Lung (tissue), 12 donors: ENCODE data around the gene ATG7. TPM values are rescaled to one million over a fixed set of nuclear protein-coding genes. Genes with fewer than 3 reads are reported as not detected.
A peak's percentile ranks its signal among the peaks of the same experiment; 100 is the strongest.

Experiments used
- ATAC-seq: fragments of 200-7000 bp; cut with Tn5 transposase; one replicate; pipeline ENCODE4 v1.9.1; 2020; ENCODE audit warnings: moderate number of reproducible peaks; ENCODE audit not compliant: insufficient read depth, low FRiP score
- DNase-seq, 3 donors: peaks; one replicate each; pipeline ENCODE4 v3.0.0-alpha.2; 2013 to 2017
- H3K27ac ChIP-seq, 2 donors: one replicate each; pipeline ENCODE4 v1.5.1; 2013; ENCODE audit warnings: mild to moderate bottlenecking in 2 of 2, moderate library complexity in 2 of 2, control low read depth in 1 of 2, inconsistent platforms in 1 of 2, low read depth in 1 of 2, low read length in 1 of 2
- H3K27me3 ChIP-seq, 3 donors: one replicate each; pipeline ENCODE4 v1.5.1; 2013; ENCODE audit warnings: low read length in 2 of 3; ENCODE audit not compliant: control insufficient read depth in 3 of 3, insufficient read depth in 3 of 3
- H3K36me3 ChIP-seq, 4 donors: one replicate each; pipeline ENCODE4 v1.5.1; 2013; ENCODE audit warnings: low read length in 4 of 4, mild to moderate bottlenecking in 1 of 4, moderate library complexity in 1 of 4; ENCODE audit not compliant: control insufficient read depth in 4 of 4, insufficient read depth in 4 of 4
- H3K4me1 ChIP-seq, 5 donors: one replicate each; pipeline ENCODE4 v1.5.1; 2013; ENCODE audit warnings: low read length in 5 of 5, mild to moderate bottlenecking in 2 of 5, moderate library complexity in 1 of 5; ENCODE audit not compliant: control insufficient read depth in 5 of 5, insufficient read depth in 5 of 5
- H3K4me3 ChIP-seq: one replicate; pipeline ENCODE4 v1.5.1; 2013; ENCODE audit warnings: mild to moderate bottlenecking, control low read depth, moderate library complexity
- H3K9ac ChIP-seq, 2 donors: one replicate each; pipeline ENCODE4 v1.5.1; 2013; ENCODE audit warnings: low read length in 2 of 2, control low read depth in 1 of 2; ENCODE audit not compliant: insufficient read depth in 1 of 2
- H3K9me3 ChIP-seq, 4 donors: one replicate each; pipeline ENCODE4 v1.5.1; 2013; ENCODE audit warnings: low read length in 3 of 4, mild to moderate bottlenecking in 1 of 4, moderate library complexity in 1 of 4; ENCODE audit not compliant: control insufficient read depth in 4 of 4, insufficient read depth in 3 of 4
- CTCF ChIP-seq: IDR thresholded peaks from 2 replicates; pipeline ENCODE4 v1.5.1; 2012; ENCODE audit warnings: mild to moderate bottlenecking; ENCODE audit errors: control extremely low read depth, extremely low read depth
- WGBS, 2 donors: extraction: QIAGEN DNeasy Blood & Tissue Kit; methylation state at CpG; one replicate each; pipeline ENCODE4 v1.1.7; 2013; 5-methylcytosine and 5-hydroxymethylcytosine counted together
- polyA plus RNA-seq, 2 donors: library from polyadenylated mRNA; stranded (reverse); fragments of 200-250 nt; gene quantifications; one replicate each; pipeline ENCODE4 v1.2.1, GENCODE V29; 2013
- total RNA-seq, 2 donors: library from RNA; depleted of rRNA in 1 of 2; stranded (reverse); fragments of >200 nt in 1 of 2; gene quantifications; one replicate each; pipeline ENCODE4 v1.2.1, GENCODE V29; 2014 to 2021
- donor health status: control.
- donor health status: control.
- donor health status: Bipolar disorder and iron deficiency.
- donor health status: healthy.
- donor health status: DM: yes; HTN: yes; CAD: no.

Gene ATG7
- total and polyA plus RNA-seq, 4 donors = 11.2 to 72.0 (median 53.3) TPM

GRCh38 chr3:11304175-11304574 is 32.0 kb downstream of the ATG7 start:
- peaks cover 0 to 5% (median 0%) of the 10 kb centered on the region in 5 donors for H3K4me1 ChIP-seq
- H3K9me3 ChIP-seq = no peaks in the 10 kb centered on the region
- H3K27me3 ChIP-seq = no peaks in the 10 kb centered on the region
- WGBS, 2 donors = 51 to 79% methylated on average over 6 of the region's 6 CpGs
- peaks cover 22 to 40% (median 26%) of the 10 kb centered on the region in 4 donors for H3K36me3 ChIP-seq
- TF ChIP-seq CTCF = no peak
- H3K9ac ChIP-seq = no peak overlapping the region
- no peak overlapping the region for H3K4me3 ChIP-seq
- DNase-seq = no peak
- peak overlapping the region in 1 of 2 donors; percentile 9 for H3K27ac ChIP-seq
- ATAC-seq = no peak

GRCh38 chr3:11305509-11305908 is 33.3 kb downstream of the ATG7 start:
- no peak for DNase-seq
- peak overlapping the region in 1 of 2 donors; percentile 48 for H3K27ac ChIP-seq
- no peaks in the 10 kb centered on the region for H3K9me3 ChIP-seq
- no peak overlapping the region for H3K9ac ChIP-seq
- H3K36me3 ChIP-seq = peaks cover 18 to 34% (median 23%) of the 10 kb centered on the region in 4 donors
- no peak for TF ChIP-seq CTCF
- no peak overlapping the region for H3K4me3 ChIP-seq
- ATAC-seq = no peak
- H3K27me3 ChIP-seq = no peaks in the 10 kb centered on the region
- H3K4me1 ChIP-seq = peaks cover 0 to 5% (median 0%) of the 10 kb centered on the region in 5 donors
- WGBS, 2 donors = 67 to 74% methylated on average over 1 of the region's 1 CpG

GRCh38 chr3:11306817-11307589 is 34.8 kb downstream of the ATG7 start:
- no peak for ATAC-seq
- 46 to 51% methylated on average over 5 of the region's 5 CpGs for WGBS, 2 donors
- no peaks in the 10 kb centered on the region for H3K27me3 ChIP-seq
- no peak for DNase-seq
- no peaks in the 10 kb centered on the region for H3K9me3 ChIP-seq
- no peak overlapping the region for H3K9ac ChIP-seq
- H3K4me3 ChIP-seq = no peak overlapping the region
- no peak for TF ChIP-seq CTCF
- H3K36me3 ChIP-seq = peaks cover 18 to 32% (median 22%) of the 10 kb centered on the region in 4 donors
- H3K4me1 ChIP-seq = peaks cover 0 to 5% (median 0%) of the 10 kb centered on the region in 5 donors
- H3K27ac ChIP-seq = peak overlapping the region in 1 of 2 donors; percentile 26
